VCaP (cell line): ENCODE data around the gene STAMBPL1.

ENCODE experiments used
- H3K27ac ChIP-seq: fragments of 450-650 bp; 2 replicates; pipeline ENCODE4 v1.5.1; 2017
- CTCF ChIP-seq: fragments of 450-650 bp; conservative IDR thresholded peaks from 2 replicates; pipeline ENCODE4 v1.5.1; 2017; ENCODE audit warnings: mild to moderate bottlenecking, moderate library complexity

The STAMBPL1 gene

GRCh38 chr10:88954458-88955083, 74.5 kb downstream of the STAMBPL1 start:
- no peak for TF ChIP-seq CTCF
- peak overlapping the region; percentile 30 for H3K27ac ChIP-seq

GRCh38 chr10:88957381-88957780, 77.3 kb downstream of the STAMBPL1 start:
- TF ChIP-seq CTCF: no peak
- H3K27ac ChIP-seq: no peak overlapping the region

GRCh38 chr10:88958721-88959120, 78.7 kb downstream of the STAMBPL1 start:
- H3K27ac ChIP-seq: no peak overlapping the region
- TF ChIP-seq CTCF: no peak

GRCh38 chr10:88960802-88961201, 80.8 kb downstream of the STAMBPL1 start:
- no peak for TF ChIP-seq CTCF
- H3K27ac ChIP-seq: no peak overlapping the region

GRCh38 chr10:88961266-88961665, 81.2 kb downstream of the STAMBPL1 start:
- no peak overlapping the region for H3K27ac ChIP-seq
- no peak for TF ChIP-seq CTCF

- no peak overlapping the region for H3K27ac ChIP-seq
- TF ChIP-seq CTCF: no peak
Observed at GRCh38 chr10:88962336-88962735, 82.3 kb downstream of the STAMBPL1 start.

- TF ChIP-seq CTCF: no peak
- no peak overlapping the region for H3K27ac ChIP-seq
Observed at GRCh38 chr10:88963318-88963717, 83.3 kb downstream of the STAMBPL1 start.

- no peak for TF ChIP-seq CTCF
- no peak overlapping the region for H3K27ac ChIP-seq
Observed at GRCh38 chr10:88964360-88964759, 84.3 kb downstream of the STAMBPL1 start.
